Measurements from ENCODE around the gene TTLL5.

GRCh38 chr14:75861161-75861621 lies 200.1 kb downstream of the TTLL5 start:
- no peak for TF ChIP-seq CTCF (IDR thresholded peaks at IDR 0.05; ENCODE audit: insufficient read depth, low read length, poor library complexity, severe bottlenecking)
- no peak for TF ChIP-seq EZH2phosphoT487 (conservative IDR thresholded peaks at IDR 0.05; ENCODE audit: low read length)

Measured in SU-DHL-6 (cell line).